H7 (cell line): ENCODE measurements around the gene PDE11A. TPM values are rescaled to one million over a fixed set of nuclear protein-coding genes. Genes with fewer than 3 reads are reported as not detected.

Experiments used
- DNase-seq: peaks from one replicate; pipeline ENCODE4 v3.0.0; 2012
- H3K27me3 ChIP-seq: 2 replicates; pipeline ENCODE4 v1.6.0; 2011; ENCODE audit warnings: mild to moderate bottlenecking, low read length; ENCODE audit not compliant: control insufficient read depth, insufficient read depth
- H3K36me3 ChIP-seq: replicated peaks from 2 replicates; pipeline ENCODE4 v1.5.1; 2011; ENCODE audit warnings: low read length; ENCODE audit not compliant: control insufficient read depth, insufficient read depth
- H3K4me3 ChIP-seq: 2 replicates; pipeline ENCODE4 v1.5.1; 2011; ENCODE audit warnings: low read depth, mild to moderate bottlenecking, control low read depth, low read length, moderate library complexity; ENCODE audit not compliant: insufficient read depth
- total RNA-seq: library from RNA; depleted of rRNA; stranded (reverse); fragments of >200 nt; shearing (Covaris generic); gene quantifications from 2 replicates; pipeline ENCODE4 v1.2.3, GENCODE V29; 2014

PDE11A gene
- total RNA-seq, 1 experiment from 2014 or later, result 1.2 TPM

DNA sequence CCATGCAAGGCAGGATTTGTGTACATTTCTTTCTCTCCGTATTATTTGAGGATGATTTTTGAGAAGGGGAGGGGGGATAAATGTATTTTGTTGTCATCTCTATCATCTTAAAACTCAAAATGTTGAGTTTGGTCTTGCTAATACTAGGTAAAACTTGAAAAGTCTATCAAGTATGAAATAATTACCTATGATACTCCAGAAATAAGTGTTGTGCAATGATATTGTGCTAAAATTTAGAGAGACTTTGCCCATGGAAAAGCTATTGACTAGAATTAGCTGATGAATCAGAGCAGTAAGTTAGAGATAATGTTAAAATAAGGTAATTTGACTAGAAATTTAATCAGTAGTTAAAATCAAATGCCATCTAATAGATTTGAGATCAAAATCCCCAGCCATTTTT is 356.1 kb downstream of the PDE11A start:
- Histone ChIP-seq H3K27me3 (no peaks in the 10 kb centered on the region; the same call in 1 of the 2 replicates), H3K4me3 (no peak overlapping the region), H3K36me3 (no peaks in the 10 kb centered on the region)
- DNase-seq, result no peak

- no peaks in the 10 kb centered on the region; the same call in 1 of the 2 replicates for H3K27me3 ChIP-seq
- H3K36me3 ChIP-seq, result no peaks in the 10 kb centered on the region
- DNase-seq, result no peak
- no peak overlapping the region for H3K4me3 ChIP-seq
These were observed 356.8 kb downstream of the PDE11A start for GRCh38 chr2:177715771-177716170.

DNA sequence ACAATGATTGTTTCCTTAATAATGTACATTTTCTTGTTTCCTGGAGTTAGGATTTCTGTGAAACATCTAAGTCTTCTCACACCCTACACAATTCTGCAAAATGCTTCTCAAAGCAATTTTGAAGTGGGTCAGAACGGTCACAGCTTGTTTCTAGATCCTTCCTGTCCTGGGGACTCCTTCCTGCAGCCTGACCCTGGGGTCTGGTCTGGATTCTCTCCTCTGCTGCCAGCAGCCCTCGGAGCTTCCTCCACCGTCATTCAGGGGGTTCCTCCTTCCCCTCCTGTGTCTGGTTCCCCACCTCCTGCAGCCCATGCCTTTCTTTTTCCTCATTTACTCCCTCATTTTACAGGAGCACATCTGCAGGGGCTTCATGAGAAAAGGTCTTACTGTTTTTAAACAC is 357.9 kb downstream of the PDE11A start:
- no peaks in the 10 kb centered on the region for H3K36me3 ChIP-seq
- no peak overlapping the region for H3K4me3 ChIP-seq
- no peak for DNase-seq

DNA sequence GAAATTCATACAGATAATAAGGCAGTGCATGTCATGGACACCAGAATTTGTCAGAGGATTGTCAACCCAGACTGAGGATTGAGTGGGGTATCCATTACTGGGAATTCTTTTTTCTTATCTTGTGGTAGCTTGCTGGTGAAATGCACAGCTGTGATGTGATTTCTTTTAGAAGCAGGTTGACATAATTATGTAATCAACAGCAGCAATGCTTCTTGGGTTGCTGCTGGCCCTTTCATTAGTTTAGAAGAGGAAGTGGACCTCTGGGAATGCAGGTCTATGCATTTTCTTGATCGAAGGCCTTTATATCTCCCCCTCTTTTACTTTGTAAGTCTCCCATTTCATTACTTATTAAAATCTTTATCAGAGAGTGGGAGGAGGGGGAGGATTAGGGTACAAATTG is 360.1 kb downstream of the PDE11A start:
- Histone ChIP-seq H3K27me3 (peaks cover 2% of the 10 kb centered on the region; the same call in 1 of the 2 replicates), H3K36me3 (no peaks in the 10 kb centered on the region), H3K4me3 (no peak overlapping the region)
- no peak for DNase-seq

More for the DNA sequence above, 357.9 kb downstream of the PDE11A start:
- H3K27me3 ChIP-seq, result no peaks in the 10 kb centered on the region; the same call in 1 of the 2 replicates

- no peaks in the 10 kb centered on the region for H3K36me3 ChIP-seq
- no peak for DNase-seq
- peaks cover 2% of the 10 kb centered on the region; the same call in 1 of the 2 replicates for H3K27me3 ChIP-seq
- no peak overlapping the region for H3K4me3 ChIP-seq
These were observed 360.9 kb downstream of the PDE11A start for GRCh38 chr2:177711483-177712265.

GRCh38 chr2:177710889-177711288 is 361.7 kb downstream of the PDE11A start:
- peaks cover 2% of the 10 kb centered on the region; the same call in 1 of the 2 replicates for H3K27me3 ChIP-seq
- DNase-seq, result no peak

DNA sequence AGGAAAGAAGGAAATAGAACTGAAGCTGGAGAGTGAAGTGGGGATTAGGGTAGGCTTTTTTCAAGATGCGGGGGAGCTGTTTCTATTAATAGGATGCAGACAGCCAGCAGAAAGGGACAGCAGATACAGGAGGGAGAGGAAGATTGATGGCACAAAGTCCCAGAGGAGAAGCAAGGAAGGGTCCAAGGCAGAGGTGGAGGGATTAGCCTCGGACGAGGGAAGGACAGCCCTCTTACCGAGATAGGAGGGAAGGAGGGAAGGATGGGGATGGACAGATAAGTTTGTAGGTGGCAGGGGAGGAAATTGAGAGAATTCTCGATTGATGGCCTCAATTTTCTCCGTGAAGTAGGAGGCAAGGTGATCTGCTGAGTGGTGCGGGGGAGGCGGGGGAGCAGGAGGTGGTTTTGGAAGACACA is 362.6 kb downstream of the PDE11A start:
- H3K27me3 ChIP-seq, result peaks cover 2% of the 10 kb centered on the region; the same call in 1 of the 2 replicates
- H3K4me3 ChIP-seq, result no peak overlapping the region
- DNase-seq, result no peak
- H3K36me3 ChIP-seq, result no peaks in the 10 kb centered on the region

More at GRCh38 chr2:177710889-177711288, 361.7 kb downstream of the PDE11A start:
- Histone ChIP-seq H3K36me3 (no peaks in the 10 kb centered on the region), H3K4me3 (no peak overlapping the region)

DNA sequence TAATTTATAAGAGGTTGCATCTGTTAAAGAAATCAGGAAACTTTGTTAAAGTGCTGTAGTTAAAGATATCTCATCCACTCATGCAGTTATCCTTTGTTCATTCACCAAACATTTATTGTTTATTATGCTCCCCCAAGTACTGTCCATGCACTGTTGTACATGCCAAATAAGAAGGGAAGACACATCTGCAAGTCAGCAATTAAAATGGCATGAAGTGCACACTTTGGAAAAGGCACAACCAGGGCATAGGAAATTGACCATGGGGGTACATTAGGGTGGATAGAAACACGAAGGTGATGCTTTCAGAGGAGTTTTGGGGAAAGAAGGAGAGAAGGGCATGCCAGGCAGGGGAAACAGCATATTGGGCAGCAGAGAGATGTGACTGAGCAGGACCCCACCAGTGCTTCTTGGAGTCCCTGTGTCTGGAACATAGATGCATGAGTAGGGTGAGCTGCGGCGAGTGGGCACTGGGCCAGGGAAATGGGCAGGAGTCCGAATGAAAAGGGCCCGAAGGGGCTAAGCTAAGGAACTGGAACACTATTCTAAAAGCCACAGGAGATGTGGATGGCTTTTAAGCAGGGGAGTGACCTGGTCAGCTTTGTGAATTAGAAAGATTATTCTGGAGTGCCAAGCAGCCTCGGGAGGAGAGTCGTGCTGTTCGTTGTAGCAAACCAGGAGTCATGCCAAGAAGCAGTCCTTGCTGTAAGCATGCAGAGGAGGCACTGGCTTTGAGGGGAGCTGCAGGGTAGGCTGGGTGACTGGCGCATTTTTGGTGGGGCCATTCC is 363.7 kb downstream of the PDE11A start:
- H3K27me3 ChIP-seq, result peaks cover 2% of the 10 kb centered on the region; the same call in 1 of the 2 replicates

DNA sequence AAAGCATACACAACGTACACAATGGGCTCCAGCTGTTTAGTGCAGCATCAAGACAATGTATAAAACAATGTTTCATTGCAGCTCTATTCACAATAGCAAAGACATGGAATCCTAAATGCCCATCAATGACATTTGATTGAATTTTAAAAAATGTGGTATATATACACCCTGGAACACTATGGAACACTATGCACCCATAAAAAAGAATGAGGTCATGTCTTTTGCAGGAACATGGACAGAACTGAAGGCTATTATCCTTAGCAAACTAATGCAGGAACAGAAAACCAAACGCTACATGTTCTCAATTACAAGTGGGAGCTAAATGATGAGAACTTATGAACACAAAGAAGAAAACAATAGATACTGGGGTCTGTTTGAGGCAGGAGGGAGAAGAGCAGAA is 364.5 kb downstream of the PDE11A start:
- Histone ChIP-seq H3K27me3 (peaks cover 2% of the 10 kb centered on the region; the same call in 1 of the 2 replicates), H3K4me3 (no peak overlapping the region), H3K36me3 (no peaks in the 10 kb centered on the region)
- DNase-seq, result no peak

More for the DNA sequence above, 363.7 kb downstream of the PDE11A start:
- H3K4me3 ChIP-seq, result no peak overlapping the region
- no peak for DNase-seq
- H3K36me3 ChIP-seq, result no peaks in the 10 kb centered on the region

GRCh38 chr2:177705511-177706173 is 366.9 kb downstream of the PDE11A start:
- peaks cover 2% of the 10 kb centered on the region; the same call in 1 of the 2 replicates for H3K27me3 ChIP-seq
- no peaks in the 10 kb centered on the region for H3K36me3 ChIP-seq
- no peak overlapping the region for H3K4me3 ChIP-seq
- DNase-seq, result no peak

GRCh38 chr2:177703159-177703558 is 369.4 kb downstream of the PDE11A start:
- H3K4me3 ChIP-seq, result no peak overlapping the region
- H3K27me3 ChIP-seq, result no peaks in the 10 kb centered on the region; the same call in 1 of the 2 replicates
- H3K36me3 ChIP-seq, result no peaks in the 10 kb centered on the region
- DNase-seq, result no peak

DNA sequence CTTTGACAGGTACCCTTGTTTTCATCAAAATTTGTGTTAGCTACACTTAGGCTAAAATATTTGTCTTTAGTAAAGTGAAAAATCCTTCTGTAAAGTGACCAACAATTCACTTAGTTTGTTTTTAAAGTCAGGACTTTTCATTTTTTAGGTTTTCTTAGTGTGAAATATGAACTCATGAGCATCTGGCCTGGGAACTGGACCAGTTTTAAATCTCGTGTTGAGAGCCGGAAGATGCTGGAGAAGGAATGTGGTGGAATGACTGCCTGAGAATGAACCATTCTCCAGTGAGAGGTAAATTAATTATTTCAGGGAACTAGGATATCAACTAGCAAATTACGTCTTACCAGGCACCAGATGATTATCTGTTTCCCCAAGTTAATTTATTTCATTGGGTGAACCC is 374.3 kb downstream of the PDE11A start:
- DNase-seq, result no peak
- no peaks in the 10 kb centered on the region for H3K36me3 ChIP-seq
- H3K27me3 ChIP-seq, result no peaks in the 10 kb centered on the region
- H3K4me3 ChIP-seq, result no peak overlapping the region

DNA sequence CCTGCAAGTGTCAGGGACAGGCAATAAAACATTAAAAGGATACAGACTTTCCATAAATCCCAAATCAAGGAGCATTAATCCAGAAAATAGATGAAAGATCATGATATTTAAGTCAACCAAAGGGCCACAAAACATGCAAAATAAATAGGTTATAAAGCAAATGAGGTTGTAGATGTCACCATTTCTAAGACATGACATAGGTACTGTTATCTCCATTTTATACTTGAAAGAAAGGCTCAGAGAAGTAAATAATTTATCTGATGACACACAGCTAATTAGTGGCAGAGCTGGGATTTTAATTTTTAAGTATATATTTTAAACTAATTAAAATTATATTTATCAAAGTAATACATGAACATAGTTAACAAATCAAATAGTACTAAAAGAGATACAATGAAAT is 378.2 kb downstream of the PDE11A start:
- Histone ChIP-seq H3K36me3 (no peaks in the 10 kb centered on the region), H3K27me3 (no peaks in the 10 kb centered on the region), H3K4me3 (no peak overlapping the region)
- no peak for DNase-seq

GRCh38 chr2:177693658-177694339 is 378.8 kb downstream of the PDE11A start:
- no peak for DNase-seq
- Histone ChIP-seq H3K36me3 (no peaks in the 10 kb centered on the region), H3K4me3 (no peak overlapping the region), H3K27me3 (no peaks in the 10 kb centered on the region)
